ENCODE data around the gene CA10. TPM values are rescaled to one million over a fixed set of nuclear protein-coding genes. Genes with fewer than 3 reads are reported as not detected.

CA10 gene
- total and polyA plus RNA-seq, 2 experiments from 2014 or later: 0.33 TPM; not detected in 1

DNA sequence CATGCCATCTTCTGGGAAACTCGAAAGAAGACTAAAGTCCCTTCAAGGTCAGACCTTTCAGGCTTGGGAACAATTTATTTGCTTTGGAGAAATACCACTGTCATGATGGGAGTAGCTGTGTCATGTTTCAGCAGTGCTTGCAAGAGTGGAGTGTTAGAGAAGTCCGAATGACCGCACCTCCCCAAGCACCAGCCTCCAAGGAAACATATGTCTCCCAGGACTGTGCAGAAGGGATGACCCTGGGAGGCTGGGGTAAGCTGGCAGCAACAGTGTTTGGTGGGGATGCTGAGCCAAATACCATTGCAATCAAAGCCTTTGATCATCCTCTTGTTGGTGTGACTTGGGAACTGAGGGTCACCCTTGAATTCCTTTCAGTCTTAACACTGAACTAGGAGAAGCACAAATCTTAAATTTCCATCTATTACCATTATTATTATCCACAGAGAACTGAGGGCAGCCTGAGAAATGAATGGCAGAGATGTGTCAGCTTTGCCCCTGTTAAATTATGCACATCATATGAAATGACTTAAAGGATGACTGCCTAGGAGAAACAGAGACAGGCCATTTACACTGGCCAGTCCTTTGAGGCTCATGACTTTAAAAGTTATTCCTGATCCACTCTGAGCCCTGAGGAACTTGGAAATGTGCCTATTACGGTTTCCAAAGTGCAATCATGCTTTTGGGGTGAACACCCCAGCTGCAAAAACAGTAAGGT, 244.9 kb downstream of the CA10 start:
- WGBS (ENCODE audit: low lambda C conversion rate, missing lambda C conversion rate): 82% methylated on average over 4 of the region's 4 CpGs
- no peaks in the 10 kb centered on the region for H3K9me3 ChIP-seq (ENCODE audit: low read depth)
- H3K27ac ChIP-seq: no peak overlapping the region
- H2AFZ ChIP-seq: no peak overlapping the region
- no peaks in the 10 kb centered on the region for H3K36me3 ChIP-seq (replicated peaks; ENCODE audit: insufficient read depth, low read depth)
- H3K4me1 ChIP-seq (ENCODE audit: insufficient read depth): no peaks in the 10 kb centered on the region
- H3K4me2 ChIP-seq: no peak overlapping the region
- no peak for DNase-seq (ENCODE audit: low spot score)
- H3K27me3 ChIP-seq: peaks cover 7% of the 10 kb centered on the region
- no peaks in the 10 kb centered on the region for H3K9me2 ChIP-seq (replicated peaks; ENCODE audit: insufficient read depth)
- H4K20me1 ChIP-seq (ENCODE audit: insufficient read depth, poor library complexity, severe bottlenecking): no peaks in the 10 kb centered on the region
- H3K79me2 ChIP-seq: no peaks in the 10 kb centered on the region
- no peak overlapping the region for H3K4me3 ChIP-seq
- TF ChIP-seq EZH2 (IDR thresholded peaks at IDR 0.05; ENCODE audit: borderline replicate concordance) (no peak), EZH2phosphoT487 (IDR thresholded peaks at IDR 0.05; ENCODE audit: low read depth, severe bottlenecking, unreplicated experiment) (no peak)
- TF ChIP-seq, protein P1, sequence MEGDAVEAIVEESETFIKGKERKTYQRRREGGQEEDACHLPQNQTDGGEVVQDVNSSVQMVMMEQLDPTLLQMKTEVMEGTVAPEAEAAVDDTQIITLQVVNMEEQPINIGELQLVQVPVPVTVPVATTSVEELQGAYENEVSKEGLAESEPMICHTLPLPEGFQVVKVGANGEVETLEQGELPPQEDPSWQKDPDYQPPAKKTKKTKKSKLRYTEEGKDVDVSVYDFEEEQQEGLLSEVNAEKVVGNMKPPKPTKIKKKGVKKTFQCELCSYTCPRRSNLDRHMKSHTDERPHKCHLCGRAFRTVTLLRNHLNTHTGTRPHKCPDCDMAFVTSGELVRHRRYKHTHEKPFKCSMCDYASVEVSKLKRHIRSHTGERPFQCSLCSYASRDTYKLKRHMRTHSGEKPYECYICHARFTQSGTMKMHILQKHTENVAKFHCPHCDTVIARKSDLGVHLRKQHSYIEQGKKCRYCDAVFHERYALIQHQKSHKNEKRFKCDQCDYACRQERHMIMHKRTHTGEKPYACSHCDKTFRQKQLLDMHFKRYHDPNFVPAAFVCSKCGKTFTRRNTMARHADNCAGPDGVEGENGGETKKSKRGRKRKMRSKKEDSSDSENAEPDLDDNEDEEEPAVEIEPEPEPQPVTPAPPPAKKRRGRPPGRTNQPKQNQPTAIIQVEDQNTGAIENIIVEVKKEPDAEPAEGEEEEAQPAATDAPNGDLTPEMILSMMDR (IDR thresholded peaks at IDR 0.05; ENCODE audit: poor library complexity): no peak

DNA sequence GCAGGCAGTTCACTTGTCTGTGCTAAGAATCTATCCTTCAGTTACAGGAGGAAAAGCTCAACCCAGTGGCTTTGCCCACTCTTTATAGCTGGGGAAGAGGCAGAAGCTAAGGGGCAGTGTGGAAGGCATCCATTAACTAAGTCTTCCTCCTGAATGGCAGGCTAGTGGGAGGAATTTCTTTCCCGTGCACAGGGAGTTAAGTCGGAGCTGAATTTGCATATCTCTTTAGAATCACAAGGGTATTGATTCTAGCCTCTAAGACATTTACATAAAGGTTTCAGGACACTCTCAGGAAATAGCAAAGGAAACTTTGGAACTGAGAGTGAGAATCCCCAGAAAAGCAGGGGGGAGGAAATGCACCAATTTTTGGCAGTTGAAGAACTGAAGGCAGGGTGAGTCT, 245.6 kb downstream of the CA10 start:
- Histone ChIP-seq H2AFZ (no peak overlapping the region), H3K4me1 (ENCODE audit: insufficient read depth) (no peaks in the 10 kb centered on the region), H4K20me1 (ENCODE audit: insufficient read depth, poor library complexity, severe bottlenecking) (no peaks in the 10 kb centered on the region), H3K9me3 (ENCODE audit: low read depth) (no peaks in the 10 kb centered on the region), H3K36me3 (replicated peaks; ENCODE audit: insufficient read depth, low read depth) (no peaks in the 10 kb centered on the region), H3K4me3 (no peak overlapping the region), H3K9me2 (replicated peaks; ENCODE audit: insufficient read depth) (no peaks in the 10 kb centered on the region), H3K27ac (no peak overlapping the region), H3K79me2 (no peaks in the 10 kb centered on the region), H3K27me3 (peaks cover 7% of the 10 kb centered on the region), H3K4me2 (no peak overlapping the region)
- 18% methylated on average over 2 of the region's 2 CpGs for WGBS (ENCODE audit: low lambda C conversion rate, missing lambda C conversion rate)
- no peak for DNase-seq (ENCODE audit: low spot score)
- TF ChIP-seq EZH2phosphoT487 (IDR thresholded peaks at IDR 0.05; ENCODE audit: low read depth, severe bottlenecking, unreplicated experiment) (no peak), EZH2 (IDR thresholded peaks at IDR 0.05; ENCODE audit: borderline replicate concordance) (no peak)
- TF ChIP-seq, protein P1 (IDR thresholded peaks at IDR 0.05; ENCODE audit: poor library complexity): no peak

DNA sequence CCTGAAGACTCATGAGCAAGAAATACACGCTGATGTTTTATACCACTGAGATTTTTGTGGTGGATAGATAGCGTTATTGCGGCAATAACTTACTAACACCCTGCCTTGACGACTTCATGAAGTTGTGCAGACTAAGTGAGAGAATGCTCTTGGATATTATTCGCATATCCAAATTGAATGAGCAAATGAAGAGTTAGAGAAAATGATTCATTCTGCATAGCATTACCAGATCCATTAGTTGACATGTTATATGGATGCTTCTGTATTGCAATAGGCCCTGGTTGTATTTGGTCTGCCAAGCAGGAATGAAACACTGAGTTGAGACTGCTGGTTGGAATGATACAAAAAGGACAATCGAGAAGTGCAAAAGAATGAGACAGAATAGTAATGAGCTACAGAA, 247.3 kb downstream of the CA10 start:
- Histone ChIP-seq H3K79me2 (no peaks in the 10 kb centered on the region), H3K4me2 (no peak overlapping the region), H2AFZ (no peak overlapping the region), H3K27ac (no peak overlapping the region), H3K9me3 (ENCODE audit: low read depth) (no peaks in the 10 kb centered on the region), H3K27me3 (peaks cover 7% of the 10 kb centered on the region), H3K4me3 (no peak overlapping the region), H3K9me2 (replicated peaks; ENCODE audit: insufficient read depth) (no peaks in the 10 kb centered on the region), H4K20me1 (ENCODE audit: insufficient read depth, poor library complexity, severe bottlenecking) (no peaks in the 10 kb centered on the region), H3K36me3 (replicated peaks; ENCODE audit: insufficient read depth, low read depth) (no peaks in the 10 kb centered on the region), H3K4me1 (ENCODE audit: insufficient read depth) (no peaks in the 10 kb centered on the region)
- no peak for TF ChIP-seq EZH2 (IDR thresholded peaks at IDR 0.05; ENCODE audit: borderline replicate concordance)
- TF ChIP-seq, protein P1 (IDR thresholded peaks at IDR 0.05; ENCODE audit: poor library complexity): no peak
- no peak for TF ChIP-seq EZH2phosphoT487 (IDR thresholded peaks at IDR 0.05; ENCODE audit: low read depth, severe bottlenecking, unreplicated experiment)
- DNase-seq (ENCODE audit: low spot score): no peak
- 97% methylated on average over 6 of the region's 6 CpGs for WGBS (ENCODE audit: low lambda C conversion rate, missing lambda C conversion rate)
